Fibroblast of upper back skin (primary cell): ENCODE measurements around the gene MBP.

Experiments used
- DNase-seq: peaks from one replicate; pipeline ENCODE4 v3.0.0-alpha.2; 2013

MBP gene

GRCh38 chr18:77151033-77151771 lies 18.6 kb upstream of the MBP start:
- no peak for DNase-seq

GRCh38 chr18:77150588-77150987 lies 18.0 kb upstream of the MBP start:
- DNase-seq, result no peak

- DNase-seq, result no peak
Measured at GRCh38 chr18:77148289-77148688, 15.7 kb upstream of the MBP start.

- DNase-seq, result peak; percentile 58
Measured at GRCh38 chr18:77147418-77147852, 14.9 kb upstream of the MBP start.

- DNase-seq, result no peak
Measured at GRCh38 chr18:77146249-77147080, 13.9 kb upstream of the MBP start.

- no peak for DNase-seq
Measured at GRCh38 chr18:77145364-77145901, 12.8 kb upstream of the MBP start.

GRCh38 chr18:77144451-77145118 lies 12.0 kb upstream of the MBP start:
- no peak for DNase-seq

- DNase-seq, result no peak
Measured at GRCh38 chr18:77144046-77144445, 11.5 kb upstream of the MBP start.

GRCh38 chr18:77143196-77143595 lies 10.6 kb upstream of the MBP start:
- DNase-seq, result no peak

GRCh38 chr18:77141401-77142118 lies 9.0 kb upstream of the MBP start:
- no peak for DNase-seq

GRCh38 chr18:77140439-77141109 lies 8.0 kb upstream of the MBP start:
- DNase-seq, result no peak

- DNase-seq, result no peak
Measured at GRCh38 chr18:77140030-77140429, 7.4 kb upstream of the MBP start.

- DNase-seq, result no peak
Measured at GRCh38 chr18:77139619-77140018, 7.0 kb upstream of the MBP start.

- DNase-seq, result no peak
Measured at GRCh38 chr18:77138270-77138669, 5.7 kb upstream of the MBP start.

GRCh38 chr18:77137851-77138250 lies 5.3 kb upstream of the MBP start:
- DNase-seq, result no peak

- DNase-seq, result no peak
Measured at GRCh38 chr18:77136871-77137665, 4.5 kb upstream of the MBP start.

GRCh38 chr18:77136076-77136718 lies 3.6 kb upstream of the MBP start:
- DNase-seq, result no peak

GRCh38 chr18:77135339-77136075 lies 2.9 kb upstream of the MBP start:
- DNase-seq, result no peak

GRCh38 chr18:77134611-77135010 lies 2.0 kb upstream of the MBP start:
- DNase-seq, result no peak
